HepG2 (cell line): Measurements from ENCODE around the gene PFN1. TPM values are rescaled to one million over a fixed set of nuclear protein-coding genes. Genes with fewer than 3 reads are reported as not detected.

Experiments
- ATAC-seq: fragments of 200-7000 bp; cut with Tn5 transposase; 3 replicates; pipeline ENCODE4 v1.9.1; 2020; ENCODE audit warnings: mild to moderate bottlenecking, moderate library complexity
- BruUV-seq: library from RNA; stranded (reverse); fragments of 400-500 nt; replicated peaks from 2 replicates; lab custom pipeline; 2021; lab: Mats Ljungman, UMichigan
- CTCF ChIA-PET: fragments of 300-600 bp; formaldehyde crosslinking; extraction: SDS; loops from one replicate; lab custom pipeline; 2021; ENCODE audit warnings: low total read pairs, inconsistent platforms, low intra/inter-chr PET ratio; lab: Yijun Ruan, JAX
- POLR2A ChIA-PET: fragments of 350-600 bp; sonication (Branson Sonifier 250); formaldehyde crosslinking; loops from one replicate; lab custom pipeline; 2020; ENCODE audit warnings: antibody characterized with exemption, inconsistent platforms; lab: Yijun Ruan, JAX
- DNase-seq: peaks from one replicate; pipeline ENCODE4 v3.0.0-alpha.2; 2015; ENCODE audit warnings: low spot score
- FAIRE-seq: peaks from 3 replicates; lab custom pipeline; 2011; peaks lifted over from hg19 to GRCh38; lab: Jason Lieb, UNC
- H2AFZ ChIP-seq: one replicate; pipeline ENCODE4 v1.6.1; 2011; ENCODE audit warnings: low read length, inconsistent platforms
- H3K27ac ChIP-seq: fragments of 300-600 bp; 3 replicates; pipeline ENCODE4 v1.8.0; 2011; ENCODE audit warnings: mixed run types, mild to moderate bottlenecking, mixed read lengths, low read length, inconsistent platforms; ENCODE audit not compliant: insufficient read depth; ENCODE audit errors: extremely low read length
- H3K27me3 ChIP-seq, 2 experiments: fragments of 200-600 bp in 1 of 2; 2 replicates in 1 of 2; 3 replicates in 1 of 2; pipeline versions ENCODE4 v1.6.0 to v1.8.0; 2011; ENCODE audit warnings: low read length in 2 of 2, mild to moderate bottlenecking in 2 of 2, moderate library complexity in 2 of 2, inconsistent platforms in 1 of 2; ENCODE audit not compliant: insufficient read depth in 2 of 2, control insufficient read depth in 1 of 2
- H3K36me3 ChIP-seq, 2 experiments: fragments of 200-600 bp in 1 of 2; replicated peaks in 1 of 2; 2 replicates in 1 of 2; 3 replicates in 1 of 2; pipeline versions ENCODE4 v1.5.1 to v1.8.0; 2011; ENCODE audit warnings: low read length in 2 of 2, inconsistent platforms in 1 of 2; ENCODE audit not compliant: insufficient read depth in 2 of 2, control insufficient read depth in 1 of 2
- H3K4me1 ChIP-seq: 2 replicates; pipeline ENCODE4 v1.5.1; 2012; ENCODE audit warnings: low read length, inconsistent platforms; ENCODE audit not compliant: insufficient read depth
- H3K4me2 ChIP-seq: 2 replicates; pipeline ENCODE4 v1.6.0; 2011; ENCODE audit warnings: low read depth, low read length, inconsistent platforms
- H3K4me3 ChIP-seq, 3 experiments: fragments of 200-600 bp in 1 of 3; sonication (generic), shearing (Covaris generic) in 1 of 3; replicated peaks in 1 of 3; 2 replicates each; pipeline ENCODE4 v1.5.1; 2011 to 2016; ENCODE audit warnings: low read length in 3 of 3, inconsistent platforms in 2 of 3, low read depth in 2 of 3, mild to moderate bottlenecking in 2 of 3, control low read depth in 1 of 3, mixed read lengths in 1 of 3; ENCODE audit not compliant: insufficient read depth in 1 of 3
- H3K79me2 ChIP-seq: one replicate; pipeline ENCODE4 v1.6.1; 2011; ENCODE audit warnings: low read length, inconsistent platforms; ENCODE audit not compliant: insufficient read depth
- H3K9ac ChIP-seq: 2 replicates; pipeline ENCODE4 v1.6.0; 2011; ENCODE audit warnings: mild to moderate bottlenecking, low read depth, low read length, inconsistent platforms; ENCODE audit not compliant: insufficient read depth
- H3K9me3 ChIP-seq: 2 replicates; pipeline ENCODE4 v1.5.1; 2012; ENCODE audit warnings: mild to moderate bottlenecking, low read length
- H4K20me1 ChIP-seq: 2 replicates; pipeline ENCODE4 v1.6.0; 2011; ENCODE audit warnings: inconsistent platforms, mild to moderate bottlenecking, low read length, moderate library complexity; ENCODE audit not compliant: insufficient read depth
- AGO2 ChIP-seq: fragments of 200-400 bp; formaldehyde crosslinking; optimal IDR thresholded peaks from 2 replicates; pipeline ENCODE3; 2017; ENCODE audit warnings: mild to moderate bottlenecking, low read depth, low read length, moderate library complexity
- ASH2L ChIP-seq: fragments of 300-600, 200-600 bp; sonication (generic); IDR thresholded peaks from 2 replicates; pipeline ENCODE4 v1.7.0; 2017; ENCODE audit warnings: low read depth, mild to moderate bottlenecking, moderate library complexity, mixed read lengths, low read length; ENCODE audit not compliant: insufficient read length
- ATM ChIP-seq: fragments of 450-650 bp; IDR thresholded peaks from 2 replicates; pipeline ENCODE4 v1.7.1; 2017; ENCODE audit warnings: mild to moderate bottlenecking, borderline replicate concordance
- FOXA3 ChIP-seq: IDR thresholded peaks from 2 replicates; pipeline ENCODE4 v1.6.1; 2016; ENCODE audit warnings: missing genetic modification reagents, missing compliant biosample characterization
- FOXJ3 ChIP-seq: sonication (generic); formaldehyde crosslinking; IDR thresholded peaks from 2 replicates; pipeline ENCODE4 v1.4.0; 2020; ENCODE audit warnings: missing genetic modification reagents, mild to moderate bottlenecking, borderline replicate concordance
- FOXK1 ChIP-seq: sonication (generic); formaldehyde crosslinking; IDR thresholded peaks from 2 replicates; pipeline ENCODE4 v1.4.0; 2020; ENCODE audit warnings: low read depth, missing genetic modification reagents, borderline replicate concordance
- GTF3A ChIP-seq: sonication (generic); formaldehyde crosslinking; conservative IDR thresholded peaks from 2 replicates; pipeline ENCODE4 v1.4.0; 2020; ENCODE audit warnings: mild to moderate bottlenecking, missing genetic modification reagents
- MED13 ChIP-seq: sonication (generic); formaldehyde crosslinking; IDR thresholded peaks from 2 replicates; pipeline ENCODE4 v1.5.0; 2020; ENCODE audit warnings: missing genetic modification reagents
- MIER2 ChIP-seq: IDR thresholded peaks from 2 replicates; pipeline ENCODE4 v1.6.1; 2016; ENCODE audit warnings: missing biosample characterization, missing genetic modification reagents
- NFE2L2 ChIP-seq: fragments of 150-350 bp; IDR thresholded peaks from 2 replicates; pipeline ENCODE4 v1.6.1; 2014; ENCODE audit warnings: low read length
- NFRKB ChIP-seq: fragments of 450-650 bp; IDR thresholded peaks from 2 replicates; pipeline ENCODE4 v1.6.1; 2017
- SCMH1 ChIP-seq: sonication (generic); formaldehyde crosslinking; IDR thresholded peaks from 2 replicates; pipeline ENCODE4 v1.9.0; 2021; ENCODE audit warnings: missing genetic modification reagents, mild to moderate bottlenecking, borderline replicate concordance
- STAG1 ChIP-seq: sonication (generic); formaldehyde crosslinking; IDR thresholded peaks from 2 replicates; pipeline ENCODE4 v1.4.0; 2020; ENCODE audit warnings: missing genetic modification reagents
- TAF15 ChIP-seq: fragments of 200-400 bp; formaldehyde crosslinking; IDR thresholded peaks from one replicate; pipeline ENCODE4 v1.6.1; 2018; ENCODE audit warnings: mild to moderate bottlenecking, low read depth, low read length; ENCODE audit not compliant: poor library complexity, severe bottlenecking
- ZC3H4 ChIP-seq: sonication (generic); formaldehyde crosslinking; IDR thresholded peaks from 2 replicates; pipeline ENCODE4 v1.4.0; 2020; ENCODE audit warnings: missing genetic modification reagents, borderline replicate concordance
- ZNF205 ChIP-seq: IDR thresholded peaks from 2 replicates; pipeline ENCODE4 v1.6.1; 2018; ENCODE audit warnings: missing biosample characterization, missing genetic modification reagents
- ZNF432 ChIP-seq: sonication (generic); formaldehyde crosslinking; IDR thresholded peaks from 2 replicates; pipeline ENCODE4 v1.5.0; 2020; ENCODE audit warnings: missing genetic modification reagents, mild to moderate bottlenecking, borderline replicate concordance
- ZNF713 ChIP-seq: sonication (generic); formaldehyde crosslinking; IDR thresholded peaks from 2 replicates; pipeline ENCODE4 v1.4.0; 2020; ENCODE audit warnings: mild to moderate bottlenecking, missing genetic modification reagents
- ZNF766 ChIP-seq: sonication (generic); formaldehyde crosslinking; IDR thresholded peaks from 2 replicates; pipeline ENCODE4 v1.5.0; 2020; ENCODE audit warnings: missing genetic modification reagents, borderline replicate concordance
- WGBS: methylation state at CpG from one replicate; pipeline ENCODE4 v1.1.6; 2017; ENCODE audit warnings: low lambda C conversion rate; 5-methylcytosine and 5-hydroxymethylcytosine counted together
- in situ Hi-C: cut with HindIII; loops from 2 replicates; pipeline ENCODE4 v1.10.0; 2017; ENCODE audit warnings: low pct_unique_long_range_greater_than_20kb; ENCODE audit not compliant: extremely low pct_ligation_motif_present
- intact Hi-C: fragments of 100-400 bp; cut with micrococcal nuclease; formaldehyde crosslinking; loops from one replicate; pipeline ENCODE4 v1.10.0; 2022; ENCODE audit not compliant: unreplicated experiment
- polyA plus RNA-seq, 8 experiments: library from polyadenylated mRNA; depleted of rRNA in 3 of 8; stranded (reverse) in 7 of 8; unstranded in 1 of 8; fragments of >200 nt; fragmentation: Illumina TruSeq in 4 of 8; extraction: Trizol in 4 of 8; gene quantifications; 2 replicates each; pipeline versions ENCODE4 v1.2.1 to v1.2.3, GENCODE V29; 2011 to 2016; ENCODE audit warnings: low read depth in 4 of 8, missing spikeins in 1 of 8, mixed read lengths in 1 of 8; ENCODE audit not compliant: insufficient read depth in 1 of 8
- total RNA-seq, 5 experiments: library from RNA; depleted of rRNA; stranded (reverse); fragments of >200 nt; fragmentation: Illumina TruSeq; extraction: Trizol; gene quantifications; 2 replicates each; pipeline ENCODE4 v1.2.3, GENCODE V29; 2016; ENCODE audit warnings: low read depth in 1 of 5
- TF ChIP-seq, protein P1 (sequence below): sonication (generic); formaldehyde crosslinking; conservative IDR thresholded peaks from 2 replicates; pipeline ENCODE4 v1.4.0; 2020; ENCODE audit warnings: missing genetic modification reagents

The PFN1 gene
- total and polyA plus RNA-seq, 2 of the 13 experiments (the other 11 are each of a cell fraction or from before 2014, with no cell fraction given): 494 to 613 TPM

- Histone ChIP-seq H2AFZ (no peak overlapping the region), H4K20me1 (no peaks in the 10 kb centered on the region), H3K36me3 (peaks cover 3 to 17% of the 10 kb centered on the region in 2 experiments; a peak in 3 of 5 replicates), H3K4me1 (peaks cover 39% of the 10 kb centered on the region), H3K9me3 (no peaks in the 10 kb centered on the region), H3K4me3 (no peak overlapping the region), H3K27me3 (no peaks in the 10 kb centered on the region), H3K9ac (no peak overlapping the region), H3K79me2 (peaks cover 12% of the 10 kb centered on the region), H3K4me2 (no peak overlapping the region), H3K27ac (no peak overlapping the region)
- intact Hi-C loops: no loop called here
- DNase-seq (no peak), ATAC-seq (no peak), FAIRE-seq (no peak)
- BruUV-seq: no TSS peak
- 93% methylated on average over 8 of the region's 8 CpGs for WGBS
- ChIA-PET CTCF (no interaction called here), POLR2A (interaction anchor here (5.8 kb wide), 1 partner anchor 13 kb away, joined by 43 read pairs; the partner anchor contains the start of gene SPAG7)
- in situ Hi-C loops: no loop called here
- TF ChIP-seq AGO2 (peak; percentile 55), ZNF766 (CRISPR knock-in tag) (no peak)
Measured at GRCh38 chr17:4955091-4955490, 6.8 kb upstream of the PFN1 start.

DNA sequence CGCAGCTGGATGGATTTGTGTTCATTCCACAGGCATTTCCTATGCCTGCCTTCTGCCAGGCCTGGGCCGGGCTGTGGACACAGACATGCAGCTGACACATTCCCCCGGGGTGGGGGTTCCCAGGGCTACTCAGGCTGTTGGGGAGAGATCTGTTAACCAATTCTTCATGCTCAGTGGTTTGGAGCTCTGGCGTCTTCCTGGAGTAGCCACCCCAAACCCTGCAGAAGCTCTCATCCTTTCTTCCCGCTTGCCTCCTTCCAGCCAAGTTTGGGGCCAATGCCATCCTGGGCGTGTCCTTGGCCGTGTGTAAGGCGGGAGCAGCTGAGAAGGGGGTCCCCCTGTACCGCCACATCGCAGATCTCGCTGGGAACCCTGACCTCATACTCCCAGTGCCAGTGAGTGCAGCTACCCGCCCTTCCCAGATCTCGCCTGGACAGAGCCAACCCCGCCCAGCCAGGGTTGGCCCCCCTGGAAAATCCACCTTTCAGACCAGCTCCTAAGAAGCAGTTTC, 5.2 kb upstream of the PFN1 start:
- POLR2A ChIA-PET: interaction anchor here (1.0 to 10.0 kb wide), 2 partner anchors 13 to 14 kb away, joined by 6 to 273 read pairs; partner anchors contain the start of genes RNF167, SLC25A11 and SPAG7

More for the DNA sequence above, 5.2 kb upstream of the PFN1 start:
- DNase-seq (no peak), ATAC-seq (no peak), FAIRE-seq (no peak)
- Histone ChIP-seq H3K79me2 (peaks cover 12% of the 10 kb centered on the region), H3K4me3 (no peak overlapping the region), H3K36me3 (peaks cover 0 to 10% of the 10 kb centered on the region in 2 experiments; a peak in 2 of 5 replicates), H3K4me2 (no peak overlapping the region), H4K20me1 (no peaks in the 10 kb centered on the region), H3K4me1 (peaks cover 39% of the 10 kb centered on the region), H3K27ac (no peak overlapping the region), H3K9ac (no peak overlapping the region), H3K27me3 (no peaks in the 10 kb centered on the region), H3K9me3 (no peaks in the 10 kb centered on the region), H2AFZ (no peak overlapping the region)
- in situ Hi-C loops (no loop called here), intact Hi-C loops (loop anchor here (5.0 kb wide), 1 partner anchor 46 kb away; no protein-coding TSS in a partner anchor)
- BruUV-seq: no TSS peak
- 100% methylated on average over 11 of the region's 14 CpGs for WGBS
- CTCF ChIA-PET: no interaction called here
- no peak for TF ChIP-seq NFE2L2
- no peak for TF ChIP-seq FOXJ3 (CRISPR knock-in tag)
- TF ChIP-seq FOXK1: no peak
- no peak for TF ChIP-seq ASH2L
- TF ChIP-seq STAG1 (CRISPR knock-in tag): no peak
- no peak for TF ChIP-seq ATM
- no peak for TF ChIP-seq FOXA3
- TF ChIP-seq GTF3A: no peak
- TF ChIP-seq ZNF205 (CRISPR knock-in tag): no peak
- TF ChIP-seq MED13 (CRISPR knock-in tag): no peak
- no peak for TF ChIP-seq ZNF713
- no peak for TF ChIP-seq NFRKB
- no peak for TF ChIP-seq SCMH1 (CRISPR knock-in tag)
- TF ChIP-seq ZC3H4: no peak
- TF ChIP-seq, protein P1, sequence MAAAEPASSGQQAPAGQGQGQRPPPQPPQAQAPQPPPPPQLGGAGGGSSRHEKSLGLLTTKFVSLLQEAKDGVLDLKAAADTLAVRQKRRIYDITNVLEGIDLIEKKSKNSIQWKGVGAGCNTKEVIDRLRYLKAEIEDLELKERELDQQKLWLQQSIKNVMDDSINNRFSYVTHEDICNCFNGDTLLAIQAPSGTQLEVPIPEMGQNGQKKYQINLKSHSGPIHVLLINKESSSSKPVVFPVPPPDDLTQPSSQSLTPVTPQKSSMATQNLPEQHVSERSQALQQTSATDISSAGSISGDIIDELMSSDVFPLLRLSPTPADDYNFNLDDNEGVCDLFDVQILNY (CRISPR knock-in tag): no peak
- no peak for TF ChIP-seq TAF15
- no peak for TF ChIP-seq MIER2 (CRISPR knock-in tag)
- TF ChIP-seq ZNF432 (CRISPR knock-in tag): no peak
- TF ChIP-seq, all 625 proteins: peak for 0
